Peyer's patch (tissue), 4 donors: ENCODE data around the gene LBX1. TPM values are rescaled to one million over a fixed set of nuclear protein-coding genes. Genes with fewer than 3 reads are reported as not detected.

Experiments
- DNase-seq, 3 donors: peaks; one replicate each; pipeline ENCODE4 v3.0.0-alpha.2; 2017 to 2019
- H3K27ac ChIP-seq, 4 donors: fragments of 200-600 bp; sonication (generic); one replicate each; pipeline ENCODE4 v1.5.1; 2016 to 2019
- H3K27me3 ChIP-seq, 2 donors: fragments of 200-600 bp; sonication (generic); one replicate each; pipeline ENCODE4 v1.5.1; 2019
- H3K36me3 ChIP-seq, 3 donors: fragments of 200-600 bp; sonication (generic); one replicate each; pipeline ENCODE4 v1.5.1; 2016 to 2019
- H3K4me1 ChIP-seq, 4 donors: fragments of 200-600 bp; sonication (generic); one replicate each; pipeline ENCODE4 v1.5.1; 2016 to 2019
- H3K4me3 ChIP-seq, 4 donors: fragments of 200-600 bp; sonication (generic); 1 replicate in 3 of 4; 2 replicates in 1 of 4; pipeline ENCODE4 v1.5.1; 2016 to 2019; ENCODE audit warnings: mild to moderate bottlenecking in 1 of 4
- H3K9me3 ChIP-seq, 4 donors: fragments of 200-600 bp; sonication (generic); one replicate each; pipeline ENCODE4 v1.5.1; 2016 to 2019; ENCODE audit warnings: mild to moderate bottlenecking in 1 of 4
- POLR2A ChIP-seq, 2 donors: fragments of 450-650 bp; IDR thresholded peaks; one replicate each; pipeline ENCODE4 v1.5.1; 2017; ENCODE audit warnings: antibody characterized with exemption in 2 of 2, mild to moderate bottlenecking in 2 of 2, moderate library complexity in 2 of 2
- total RNA-seq, 4 donors: library from RNA; depleted of rRNA; stranded (reverse); fragments of >200 nt; gene quantifications; one replicate each; pipeline ENCODE4 v1.1.0, GENCODE V29; 2016
- TF ChIP-seq, protein P1 (sequence below), 6 experiments: fragments of 450-650 bp in 4 of 6; fragments of 200-600 bp in 2 of 6; sonication (generic) in 1 of 6; IDR thresholded peaks; one replicate each; pipeline ENCODE4 v1.5.1; 2017 to 2019; ENCODE audit warnings: antibody characterized with exemption in 6 of 6, mild to moderate bottlenecking in 3 of 6, moderate library complexity in 1 of 6

The LBX1 gene
- total RNA-seq, 4 donors from 2014 or later: not detected

DNA sequence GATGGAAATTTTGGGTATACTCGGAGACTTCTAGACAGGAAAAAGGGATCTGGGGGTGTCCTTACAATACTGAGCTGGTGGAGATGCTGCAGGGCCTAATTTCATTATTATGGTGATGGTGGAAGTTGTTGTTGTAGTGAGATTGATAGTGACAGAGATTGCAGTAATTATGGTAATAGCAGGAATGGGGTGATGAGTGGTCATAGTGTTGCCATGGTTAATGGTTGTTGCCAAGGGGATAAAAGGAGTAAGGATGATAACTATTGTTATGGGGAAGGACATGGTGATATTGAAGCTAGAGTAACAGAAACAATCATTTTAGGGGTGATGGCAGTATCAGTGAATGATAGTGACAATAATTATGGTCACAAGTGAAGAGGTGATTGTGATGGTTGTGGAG, 27.1 kb upstream of the LBX1 start:
- Histone ChIP-seq H3K27me3 (peaks cover 0 to 5% of the 10 kb centered on the region in 2 donors), H3K9me3 (peaks cover 0 to 10% (median 3%) of the 10 kb centered on the region in 4 donors), H3K36me3 (no peaks in the 10 kb centered on the region), H3K4me3 (no peak overlapping the region), H3K4me1 (no peaks in the 10 kb centered on the region), H3K27ac (no peak overlapping the region)
- DNase-seq: no peak
- TF ChIP-seq, protein P1, sequence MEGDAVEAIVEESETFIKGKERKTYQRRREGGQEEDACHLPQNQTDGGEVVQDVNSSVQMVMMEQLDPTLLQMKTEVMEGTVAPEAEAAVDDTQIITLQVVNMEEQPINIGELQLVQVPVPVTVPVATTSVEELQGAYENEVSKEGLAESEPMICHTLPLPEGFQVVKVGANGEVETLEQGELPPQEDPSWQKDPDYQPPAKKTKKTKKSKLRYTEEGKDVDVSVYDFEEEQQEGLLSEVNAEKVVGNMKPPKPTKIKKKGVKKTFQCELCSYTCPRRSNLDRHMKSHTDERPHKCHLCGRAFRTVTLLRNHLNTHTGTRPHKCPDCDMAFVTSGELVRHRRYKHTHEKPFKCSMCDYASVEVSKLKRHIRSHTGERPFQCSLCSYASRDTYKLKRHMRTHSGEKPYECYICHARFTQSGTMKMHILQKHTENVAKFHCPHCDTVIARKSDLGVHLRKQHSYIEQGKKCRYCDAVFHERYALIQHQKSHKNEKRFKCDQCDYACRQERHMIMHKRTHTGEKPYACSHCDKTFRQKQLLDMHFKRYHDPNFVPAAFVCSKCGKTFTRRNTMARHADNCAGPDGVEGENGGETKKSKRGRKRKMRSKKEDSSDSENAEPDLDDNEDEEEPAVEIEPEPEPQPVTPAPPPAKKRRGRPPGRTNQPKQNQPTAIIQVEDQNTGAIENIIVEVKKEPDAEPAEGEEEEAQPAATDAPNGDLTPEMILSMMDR (IDR thresholded peaks at IDR 0.05): no peak
- no peak for TF ChIP-seq POLR2A (IDR thresholded peaks at IDR 0.05)

DNA sequence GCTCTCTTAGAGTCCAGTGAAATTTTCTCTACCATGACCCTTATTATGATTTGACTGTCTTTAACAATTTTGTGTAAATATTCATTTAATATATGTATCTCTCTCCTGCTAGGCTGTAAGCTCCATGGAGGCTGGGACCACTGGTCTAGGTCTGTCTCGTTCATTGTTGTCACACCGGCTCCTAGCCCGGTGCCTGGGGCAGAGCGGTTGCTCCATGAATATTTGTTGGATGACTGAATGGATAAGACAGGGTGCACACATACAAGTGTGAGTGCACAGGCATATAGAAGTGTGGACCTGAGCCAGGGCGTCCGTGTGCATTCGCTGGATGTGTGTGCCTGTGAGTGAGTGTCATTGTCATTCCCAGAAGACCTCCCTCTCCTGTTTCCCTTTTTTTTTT, 20.9 kb upstream of the LBX1 start:
- no peak overlapping the region for H3K4me3 ChIP-seq
- H3K27ac ChIP-seq: no peak overlapping the region
- no peak for DNase-seq
- no peaks in the 10 kb centered on the region for H3K9me3 ChIP-seq
- no peaks in the 10 kb centered on the region for H3K4me1 ChIP-seq
- no peak for TF ChIP-seq POLR2A (IDR thresholded peaks at IDR 0.05)
- TF ChIP-seq, protein P1 (IDR thresholded peaks at IDR 0.05): no peak
- no peaks in the 10 kb centered on the region for H3K27me3 ChIP-seq
- no peaks in the 10 kb centered on the region for H3K36me3 ChIP-seq

DNA sequence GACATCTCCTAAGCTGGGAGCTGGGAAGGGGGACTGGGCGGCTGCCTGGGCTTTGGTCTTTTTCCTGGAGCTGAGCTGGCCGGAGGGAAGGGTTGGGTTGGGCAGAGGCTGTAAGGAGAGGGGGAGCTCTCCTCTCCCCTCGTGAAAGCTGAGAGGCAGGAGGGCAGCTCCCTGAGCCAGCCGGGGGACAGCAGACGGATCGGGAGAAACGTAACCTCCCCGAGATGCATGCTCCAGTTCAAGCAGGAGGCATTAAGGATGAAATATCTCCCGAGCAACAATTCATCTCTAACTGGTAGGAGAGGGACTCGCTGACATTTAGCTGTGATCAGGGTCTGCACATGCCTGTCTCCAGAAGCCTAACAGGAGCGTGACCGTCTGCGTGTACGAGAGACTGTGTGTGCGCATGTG, 19.9 kb upstream of the LBX1 start:
- TF ChIP-seq POLR2A (IDR thresholded peaks at IDR 0.05): no peak
- TF ChIP-seq, protein P1 (IDR thresholded peaks at IDR 0.05): no peak
- H3K4me1 ChIP-seq: no peaks in the 10 kb centered on the region

DNA sequence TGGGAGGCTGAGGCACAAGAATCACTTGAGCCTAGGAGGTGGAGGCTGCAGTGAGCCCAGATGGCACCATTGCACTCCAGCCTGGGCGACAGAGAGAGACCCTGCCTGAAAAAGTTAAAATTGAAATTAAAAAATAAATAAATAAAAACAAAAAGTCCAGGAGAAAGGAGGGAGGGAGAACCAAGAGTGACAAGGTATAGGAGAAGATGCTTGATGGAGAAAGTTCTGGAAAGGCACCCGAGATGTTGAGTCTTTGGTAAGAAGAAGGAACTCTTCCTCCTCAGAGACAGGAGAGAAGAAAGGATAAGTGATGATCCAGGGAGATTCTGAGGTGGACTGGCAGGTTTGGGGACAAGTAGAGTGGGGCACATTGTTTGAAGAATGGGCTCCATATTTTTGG, 17.4 kb upstream of the LBX1 start:
- Histone ChIP-seq H3K36me3 (no peaks in the 10 kb centered on the region), H3K27me3 (no peaks in the 10 kb centered on the region), H3K4me1 (no peaks in the 10 kb centered on the region), H3K27ac (no peak overlapping the region), H3K4me3 (no peak overlapping the region), H3K9me3 (no peaks in the 10 kb centered on the region)
- TF ChIP-seq, protein P1 (IDR thresholded peaks at IDR 0.05): no peak
- TF ChIP-seq POLR2A (IDR thresholded peaks at IDR 0.05): no peak
- DNase-seq: no peak

More for the DNA sequence above, 19.9 kb upstream of the LBX1 start:
- Histone ChIP-seq H3K9me3 (no peaks in the 10 kb centered on the region), H3K36me3 (no peaks in the 10 kb centered on the region), H3K27me3 (no peaks in the 10 kb centered on the region), H3K27ac (no peak overlapping the region), H3K4me3 (no peak overlapping the region)
- no peak for DNase-seq

DNA sequence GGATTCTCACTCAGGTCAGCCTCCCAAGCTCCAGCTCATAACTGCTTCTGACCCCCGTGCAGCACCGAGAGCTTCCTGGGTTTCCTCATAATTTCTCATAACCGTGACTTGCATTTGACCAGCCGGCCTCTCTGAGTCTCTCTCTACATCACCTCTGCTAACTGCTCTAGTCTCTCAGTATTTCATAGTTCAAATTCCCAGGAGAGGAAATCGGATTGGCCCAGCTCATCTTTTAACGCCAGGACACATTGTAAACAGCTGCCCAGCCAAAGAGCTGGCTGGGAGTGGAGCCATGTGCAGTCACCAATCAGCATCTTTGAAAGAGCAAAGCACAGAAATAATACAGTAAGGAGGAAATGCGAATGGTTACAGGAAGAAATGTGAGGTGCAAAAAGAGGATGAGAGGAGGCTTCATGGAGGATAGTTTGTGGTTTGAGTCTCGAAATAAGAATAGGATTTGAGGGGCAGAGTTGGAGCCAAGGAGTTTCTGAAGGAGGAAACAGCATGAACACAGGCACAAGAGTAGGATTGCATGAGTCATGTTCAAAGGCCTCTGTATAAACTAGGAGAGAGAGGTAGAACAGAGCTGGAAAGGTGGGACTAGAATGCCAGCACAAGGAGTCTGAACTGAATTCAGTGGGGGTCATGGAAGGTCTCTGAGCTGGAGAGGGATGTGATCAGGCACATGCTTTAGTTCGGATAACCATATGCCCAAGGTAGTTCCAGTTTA, 15.2 kb upstream of the LBX1 start:
- Histone ChIP-seq H3K27ac (no peak overlapping the region), H3K27me3 (no peaks in the 10 kb centered on the region)
- no peak for TF ChIP-seq POLR2A (IDR thresholded peaks at IDR 0.05)
- TF ChIP-seq, protein P1 (IDR thresholded peaks at IDR 0.05): no peak

More for the DNA sequence above, 15.2 kb upstream of the LBX1 start:
- DNase-seq: no peak
- no peaks in the 10 kb centered on the region for H3K4me1 ChIP-seq
- no peak overlapping the region for H3K4me3 ChIP-seq
- H3K9me3 ChIP-seq: no peaks in the 10 kb centered on the region
- H3K36me3 ChIP-seq: no peaks in the 10 kb centered on the region
